HG03060 (cell line): ENCODE results near the gene FAM234B.

Experiments used
- ATAC-seq: cut with Tn5 transposase; IDR thresholded peaks from one replicate; pipeline ENCODE4 v1.9.1; 2021; ENCODE audit warnings: low read depth, moderate number of reproducible peaks; ENCODE audit not compliant: unreplicated experiment

FAM234B gene, protein sequence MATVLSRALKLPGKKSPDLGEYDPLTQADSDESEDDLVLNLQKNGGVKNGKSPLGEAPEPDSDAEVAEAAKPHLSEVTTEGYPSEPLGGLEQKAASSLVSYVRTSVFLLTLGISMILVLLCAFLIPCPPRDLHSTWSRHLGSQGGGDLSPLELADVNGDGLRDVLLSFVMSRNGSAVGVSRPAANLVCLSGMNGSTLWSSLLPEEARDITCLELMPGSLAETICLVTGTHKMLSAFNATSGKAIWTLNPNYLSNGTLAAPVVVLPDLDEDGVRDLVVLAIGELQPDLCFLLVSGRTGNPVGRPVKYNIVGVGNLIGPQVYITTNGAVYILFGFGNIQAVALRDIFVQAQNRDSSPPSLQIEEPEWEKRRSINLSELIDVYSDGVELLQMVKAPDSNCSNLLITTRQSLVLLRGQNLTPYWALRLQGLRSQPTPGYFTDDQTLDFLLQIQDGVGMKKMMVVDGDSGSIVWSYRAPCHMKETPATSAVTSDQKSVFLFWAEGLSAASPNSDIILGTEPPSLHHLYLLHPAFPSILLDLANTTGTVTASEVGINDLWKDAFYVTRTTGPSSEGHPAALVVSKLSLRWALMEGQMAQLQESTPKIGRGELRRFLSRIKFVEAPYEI

DNA sequence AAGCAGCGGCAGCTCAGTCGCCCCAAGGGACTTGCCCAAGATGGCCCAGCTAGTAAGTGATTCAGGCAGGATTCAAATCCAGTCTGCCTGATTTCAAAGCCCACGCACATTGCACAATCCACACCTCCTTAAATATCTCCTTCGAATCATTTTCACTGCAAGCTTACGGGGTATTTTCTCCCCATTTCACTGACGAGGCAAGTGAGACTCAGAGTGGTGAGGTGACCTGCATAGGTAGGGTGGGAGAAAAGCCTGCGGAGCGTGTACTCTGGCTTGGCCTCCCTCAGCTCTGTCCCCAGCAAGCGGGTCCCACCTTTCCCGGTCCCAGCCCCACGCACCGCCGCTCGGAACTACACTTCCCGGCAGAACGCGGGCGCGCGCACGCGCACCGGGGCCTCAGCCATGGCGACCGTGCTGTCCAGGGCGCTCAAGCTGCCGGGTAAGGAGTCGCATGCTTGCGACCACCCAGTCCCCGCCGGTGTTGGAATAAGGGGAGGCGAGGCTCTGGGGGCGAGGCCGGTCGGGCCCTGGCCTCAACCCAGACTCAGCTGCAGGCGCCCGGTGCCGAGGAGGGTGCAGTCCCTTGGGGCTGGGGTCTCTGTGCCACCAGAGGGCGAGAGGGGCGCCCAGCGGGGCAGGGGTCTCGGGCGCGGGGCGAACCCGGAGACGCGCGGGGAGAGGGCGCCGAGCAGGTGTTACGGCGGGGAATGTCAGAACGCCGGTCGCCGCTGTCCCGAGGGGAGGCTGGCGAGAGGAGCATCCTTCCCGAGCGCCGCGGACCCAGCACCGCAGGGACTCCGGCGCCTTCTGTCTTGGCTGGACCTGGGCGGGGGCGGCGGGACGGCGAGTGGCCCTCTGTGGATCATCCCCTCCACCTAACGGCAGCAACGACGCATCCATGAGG is at the start of gene FAM234B:
Gene FAM234B (plus strand): TSS at position 380 of the 904 bp plus-strand sequence. CDS start 23 bp downstream, at position 403.
- no peak for ATAC-seq

DNA sequence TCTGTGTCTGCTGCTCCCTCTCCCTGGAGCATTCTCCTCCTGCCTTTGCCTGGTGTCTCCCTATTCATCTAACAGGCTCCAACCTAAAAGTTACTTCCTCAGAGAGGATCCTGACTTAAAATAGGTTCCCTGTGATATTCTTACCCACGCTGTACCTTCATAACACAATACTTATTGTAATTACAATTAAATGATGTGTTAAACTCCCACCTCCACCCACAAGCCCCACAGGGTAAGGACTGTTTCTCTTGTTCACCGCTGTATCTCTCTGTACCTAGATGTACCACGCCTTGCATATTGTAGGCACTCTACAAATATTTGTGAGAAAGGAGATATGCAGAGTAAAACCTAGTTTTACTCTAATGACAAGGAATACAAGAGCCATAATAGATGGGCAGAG is 49.1 kb upstream of the FAM234B start:
- ATAC-seq: no peak

DNA sequence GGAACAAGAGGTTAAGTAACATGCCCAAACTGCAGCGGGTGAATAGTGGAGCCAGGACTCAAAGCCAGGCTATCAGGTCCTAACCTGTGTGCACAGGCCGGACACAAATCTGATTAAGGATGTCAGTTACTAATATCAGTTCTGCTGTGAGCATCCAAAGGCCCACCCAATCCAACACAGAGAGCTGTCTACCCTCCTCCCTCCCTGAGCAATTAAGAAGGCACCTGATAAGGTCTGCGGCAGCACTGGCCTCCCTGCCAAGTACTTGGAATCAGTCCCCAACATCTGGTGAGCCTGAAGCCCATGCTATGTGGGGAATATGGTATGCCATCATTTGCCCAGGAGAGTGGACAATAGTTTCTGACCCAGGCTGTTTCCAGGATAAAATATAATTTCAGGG is 48.0 kb upstream of the FAM234B start:
- ATAC-seq: no peak

DNA sequence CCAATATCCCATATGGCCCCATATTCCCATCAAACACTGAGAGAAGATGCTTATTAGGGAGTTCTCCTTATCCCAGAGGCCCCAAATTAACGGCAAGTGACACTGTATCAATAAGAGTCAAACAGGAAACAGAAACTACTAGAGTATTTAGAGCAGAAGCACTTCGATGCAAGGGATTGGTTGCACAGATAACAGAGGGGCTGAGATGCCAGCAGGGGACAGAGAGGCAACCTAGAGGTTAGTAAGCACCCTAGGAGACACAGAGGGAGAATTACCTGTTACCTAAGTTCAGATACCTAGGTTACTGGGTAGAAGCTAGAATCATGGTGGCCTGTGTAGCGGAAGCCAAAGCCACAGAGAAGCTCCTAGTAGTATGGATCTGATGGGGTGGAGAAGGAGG is 47.0 kb upstream of the FAM234B start:
- no peak for ATAC-seq

DNA sequence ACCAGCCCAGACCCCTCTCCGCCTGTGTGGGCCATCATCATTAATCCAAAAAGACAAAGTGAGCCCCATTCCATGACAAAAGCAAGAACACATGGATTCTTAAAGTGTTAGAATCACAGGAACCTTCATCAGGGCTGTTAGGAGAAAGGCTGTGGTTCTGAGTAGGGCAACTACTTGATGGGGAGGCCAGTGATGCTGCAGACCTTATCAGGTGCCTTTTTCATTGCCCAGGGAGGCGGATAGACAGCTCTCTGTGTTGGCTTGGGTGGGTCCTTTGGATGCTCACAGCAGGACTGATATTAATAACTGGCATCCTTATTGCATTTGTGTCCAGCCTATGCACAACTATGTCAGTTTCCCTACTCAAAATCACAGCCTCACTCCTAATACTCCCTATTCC is 46.4 kb upstream of the FAM234B start:
- no peak for ATAC-seq

DNA sequence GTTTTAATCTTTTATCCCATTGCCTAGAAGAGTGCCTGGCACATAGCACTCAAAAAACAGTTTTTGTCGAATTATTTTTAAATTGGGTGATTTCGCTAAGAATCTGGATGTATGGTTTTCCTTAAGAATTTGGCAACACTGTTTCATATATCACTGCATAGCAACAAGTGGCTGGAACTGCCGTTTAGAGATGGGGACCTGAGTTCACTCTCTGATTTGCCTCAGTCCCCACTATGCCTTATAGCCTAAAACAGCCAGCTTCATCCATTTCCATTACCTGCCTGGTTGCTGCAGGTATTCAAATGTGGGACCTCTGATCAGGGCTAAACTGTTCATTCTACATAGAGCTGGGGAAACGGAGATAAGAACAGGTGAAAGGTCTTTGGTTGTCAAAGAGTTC is 45.9 kb upstream of the FAM234B start:
- no peak for ATAC-seq

DNA sequence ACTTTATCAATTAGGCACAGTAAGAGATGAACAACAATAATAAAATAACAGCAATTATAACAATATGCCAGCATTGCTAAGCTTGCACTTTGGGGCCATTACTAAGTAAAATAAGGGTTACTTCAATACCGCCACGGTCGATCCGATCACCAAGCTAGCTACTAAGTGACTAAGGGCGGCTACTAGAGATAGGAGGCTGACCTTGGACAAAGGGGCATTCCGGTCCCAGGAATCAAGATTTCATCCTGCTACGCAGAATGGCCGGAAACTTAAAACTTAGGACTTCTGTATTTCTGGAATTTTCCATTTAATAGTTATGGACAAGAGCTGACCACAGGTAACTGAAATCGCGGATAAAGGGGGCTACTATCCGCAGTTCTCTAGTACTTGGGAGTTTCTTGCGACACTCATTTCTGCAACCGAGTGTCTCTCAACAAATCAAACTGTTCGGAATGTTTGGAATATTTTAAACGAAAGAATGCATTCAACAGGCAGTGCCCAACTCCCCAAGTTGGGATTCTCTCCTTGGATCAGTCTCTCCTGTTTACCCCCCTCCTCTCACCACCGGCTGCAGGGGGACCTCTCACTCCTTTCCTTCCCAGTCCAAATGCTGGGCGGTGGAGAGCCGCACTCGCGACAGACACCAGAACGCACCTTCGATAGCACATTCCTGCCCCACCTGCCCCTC is 44.8 kb upstream of the FAM234B start:
- ATAC-seq: no peak

DNA sequence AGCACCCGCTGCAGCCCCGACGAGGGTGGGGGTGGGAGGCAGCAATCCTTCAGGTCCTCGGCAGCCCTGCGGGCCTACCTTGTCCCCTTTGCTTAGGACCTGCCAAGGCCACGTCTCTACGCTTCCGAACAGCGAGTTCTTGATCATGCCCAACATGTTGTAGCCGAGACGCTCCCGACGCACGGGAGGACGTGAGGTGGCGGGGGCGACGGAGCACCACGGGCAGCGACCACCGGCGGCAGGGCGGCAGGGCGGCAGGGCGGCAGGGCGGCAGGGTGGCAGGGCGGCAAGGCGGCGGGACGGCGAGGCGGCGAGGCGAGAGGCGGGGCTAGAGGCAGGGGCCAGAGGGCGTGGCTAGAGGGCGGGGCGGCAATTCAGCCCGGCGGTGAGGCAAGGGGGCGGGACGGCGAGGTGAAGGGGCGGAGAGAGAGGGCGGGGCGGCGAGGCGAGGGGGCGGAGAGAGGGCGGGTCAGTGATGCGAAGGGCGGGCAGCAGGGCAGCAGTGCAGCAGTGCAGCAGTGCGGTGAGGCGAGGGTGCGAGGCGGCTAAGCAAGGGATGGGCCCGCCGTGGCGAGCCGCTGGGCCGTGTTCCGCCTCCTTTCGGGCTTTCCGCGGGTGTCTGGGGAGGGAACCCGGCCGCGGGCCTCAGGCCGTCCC is 44.1 kb upstream of the FAM234B start, which contains the start of gene HEBP1:
Gene HEBP1 (minus strand): TSS at position 307 of the 657 bp plus-strand sequence. CDS start 151 bp downstream, at position 156.
- no peak for ATAC-seq

DNA sequence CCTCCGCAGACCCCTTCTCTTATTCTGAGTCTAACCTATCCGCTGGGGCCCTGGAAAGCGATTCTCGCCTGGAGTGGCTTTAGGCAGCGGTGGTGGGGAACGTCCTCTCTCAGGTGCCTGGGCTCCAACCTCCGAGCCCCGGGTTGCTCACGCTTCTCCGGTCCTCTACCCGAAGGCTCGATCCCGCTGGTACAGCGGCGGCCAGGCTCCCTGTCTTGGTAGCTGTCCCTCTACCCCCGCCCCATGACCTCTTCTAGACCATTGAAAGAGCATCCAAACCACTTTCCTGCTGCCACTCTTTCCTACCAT is 43.6 kb upstream of the FAM234B start:
- ATAC-seq: no peak

DNA sequence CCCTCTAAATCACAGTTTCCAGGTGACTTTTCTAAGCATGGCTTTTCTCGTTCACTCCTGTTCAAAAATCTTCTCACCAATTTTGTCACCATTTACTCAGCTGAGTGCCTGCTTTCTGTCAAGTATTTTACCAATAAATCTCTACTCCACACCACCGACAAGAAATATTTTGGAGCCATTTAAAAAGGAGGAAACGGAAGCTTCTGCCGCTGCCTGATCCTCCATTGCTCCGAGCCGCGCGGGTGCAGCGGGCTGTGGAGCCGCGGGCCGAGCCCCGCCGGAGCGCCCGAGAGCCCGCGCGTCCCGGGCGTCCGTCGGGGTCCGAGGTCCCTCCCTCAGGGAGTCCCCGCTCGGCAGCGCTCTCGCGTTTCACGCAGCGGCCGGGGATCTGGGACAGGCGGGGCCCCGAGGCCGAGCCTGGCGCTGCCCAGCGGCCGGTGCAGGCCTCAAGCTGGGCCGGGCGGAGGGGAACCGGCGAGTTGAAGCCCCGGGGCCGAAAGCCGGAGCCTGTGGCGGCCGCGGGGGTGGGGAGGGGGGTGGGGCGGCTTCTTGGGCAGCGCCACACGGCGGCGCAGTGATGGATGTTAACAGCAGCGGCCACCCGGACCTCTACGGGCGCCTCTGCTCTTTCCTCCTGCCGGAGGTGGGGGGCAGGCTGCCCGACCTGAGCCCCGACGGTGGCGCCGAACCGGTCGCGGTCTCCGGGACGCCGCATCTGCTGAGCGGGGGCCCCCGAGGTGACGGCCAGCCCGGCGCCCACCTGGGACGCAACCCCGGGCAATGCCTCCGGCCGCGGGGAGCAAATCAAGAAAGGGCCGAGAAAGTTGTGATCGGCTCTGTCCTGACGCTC is 43.0 kb upstream of the FAM234B start:
- ATAC-seq: no peak

DNA sequence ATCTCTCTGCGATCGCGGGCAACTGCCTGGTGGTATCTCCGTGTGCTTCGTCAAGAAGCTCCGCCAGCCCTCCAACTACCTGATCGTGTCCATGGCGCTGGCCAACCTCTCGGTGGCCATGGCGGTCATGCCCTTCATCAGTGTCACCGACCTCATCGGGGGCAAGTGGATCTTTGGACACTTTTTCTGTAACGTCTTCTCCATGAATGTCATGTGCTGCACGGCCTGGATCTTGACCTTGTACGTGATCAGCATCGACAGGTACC is 42.5 kb upstream of the FAM234B start:
- no peak for ATAC-seq

DNA sequence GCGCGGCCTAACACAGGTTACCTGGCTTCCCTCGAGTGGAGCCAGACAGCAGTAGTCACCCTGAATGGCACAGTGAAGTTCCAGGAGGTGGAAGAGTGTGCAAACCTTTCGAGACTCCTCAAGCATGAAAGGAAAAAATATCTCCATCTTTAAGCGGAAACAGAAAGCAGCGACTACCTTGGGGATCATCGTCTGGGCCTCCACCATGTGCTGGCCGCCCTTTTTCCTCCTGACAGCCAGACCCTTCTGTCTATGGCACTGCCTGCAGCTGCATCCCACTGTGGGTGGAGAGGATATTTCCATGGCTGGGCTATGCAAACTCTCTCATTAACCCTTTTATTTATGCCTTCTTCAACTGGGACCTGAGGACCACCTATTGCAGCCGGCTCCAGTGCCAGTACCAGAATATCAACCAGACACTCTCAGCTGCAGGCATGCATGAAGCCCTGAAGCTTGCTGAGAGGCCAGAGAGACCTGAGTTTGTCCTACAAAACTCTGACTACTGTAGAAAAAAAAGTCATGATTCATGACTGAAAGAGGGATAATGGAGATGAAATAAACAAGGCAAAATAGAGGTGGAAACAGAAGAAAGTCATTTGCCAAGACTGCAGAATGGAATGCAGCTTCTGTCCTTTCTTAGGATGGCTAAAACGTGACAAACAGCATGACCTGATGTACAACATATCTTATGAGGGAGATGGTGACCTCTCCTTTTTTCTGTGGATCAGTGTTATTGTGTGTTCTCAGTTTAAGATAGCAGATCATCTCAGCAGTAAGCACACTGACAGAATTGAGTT is 41.7 kb upstream of the FAM234B start:
- ATAC-seq: no peak

DNA sequence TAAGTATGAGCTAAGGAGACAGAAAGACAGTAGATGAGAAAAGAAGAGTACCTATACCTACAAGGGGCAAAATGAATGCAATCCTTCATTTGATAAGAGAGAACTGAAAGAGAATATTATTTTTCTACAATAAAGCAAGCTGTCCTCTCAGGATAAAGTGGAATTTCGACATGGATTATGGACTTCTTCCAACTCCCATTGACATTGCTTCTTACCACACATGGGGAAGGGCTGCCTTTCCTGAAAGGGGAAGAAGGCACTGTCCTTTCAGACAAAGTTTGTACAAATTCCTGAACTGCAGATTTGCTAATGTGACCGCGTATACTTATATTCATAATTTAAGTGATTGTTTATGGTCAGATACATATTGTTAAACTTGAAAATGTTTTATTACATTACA is 39.8 kb upstream of the FAM234B start:
- no peak for ATAC-seq

DNA sequence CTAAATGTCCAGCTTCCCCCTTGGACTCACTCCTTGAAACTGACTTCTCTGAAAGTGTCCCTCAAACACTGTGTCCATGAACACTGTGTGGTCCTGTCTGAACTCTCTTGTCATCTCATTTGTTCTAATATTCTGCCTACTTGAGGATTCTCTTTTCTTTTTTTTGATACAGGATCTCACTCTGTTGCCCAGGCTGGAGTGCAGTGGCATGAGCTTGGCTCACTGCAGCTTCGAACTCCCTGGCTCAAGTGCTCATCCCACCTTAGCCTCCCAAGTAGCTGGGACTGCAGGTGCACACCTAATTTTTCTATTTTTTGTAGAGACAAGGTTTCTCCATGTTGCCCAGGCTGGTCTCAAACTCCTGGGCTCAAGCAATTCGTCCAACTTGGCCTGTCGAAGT is 39.2 kb upstream of the FAM234B start:
- no peak for ATAC-seq

DNA sequence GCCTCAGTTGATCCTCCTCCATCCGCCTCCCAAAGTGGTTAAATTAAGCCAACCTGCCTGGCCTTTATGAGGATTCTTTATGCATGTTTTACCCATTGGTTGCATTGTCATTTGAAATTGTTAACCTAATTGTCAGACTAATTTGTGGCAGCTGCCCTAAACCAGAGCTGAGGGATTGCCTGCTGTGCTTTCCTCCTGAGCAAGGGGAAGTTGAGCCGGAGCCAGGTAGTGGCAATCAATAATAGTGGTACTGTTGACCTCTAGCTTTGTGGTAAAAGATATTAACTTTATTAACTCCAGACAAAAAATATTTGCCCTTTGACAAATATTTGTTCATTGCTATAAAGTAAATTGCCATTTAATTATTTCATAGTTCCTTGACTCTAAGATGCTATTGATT is 38.5 kb upstream of the FAM234B start:
- no peak for ATAC-seq

DNA sequence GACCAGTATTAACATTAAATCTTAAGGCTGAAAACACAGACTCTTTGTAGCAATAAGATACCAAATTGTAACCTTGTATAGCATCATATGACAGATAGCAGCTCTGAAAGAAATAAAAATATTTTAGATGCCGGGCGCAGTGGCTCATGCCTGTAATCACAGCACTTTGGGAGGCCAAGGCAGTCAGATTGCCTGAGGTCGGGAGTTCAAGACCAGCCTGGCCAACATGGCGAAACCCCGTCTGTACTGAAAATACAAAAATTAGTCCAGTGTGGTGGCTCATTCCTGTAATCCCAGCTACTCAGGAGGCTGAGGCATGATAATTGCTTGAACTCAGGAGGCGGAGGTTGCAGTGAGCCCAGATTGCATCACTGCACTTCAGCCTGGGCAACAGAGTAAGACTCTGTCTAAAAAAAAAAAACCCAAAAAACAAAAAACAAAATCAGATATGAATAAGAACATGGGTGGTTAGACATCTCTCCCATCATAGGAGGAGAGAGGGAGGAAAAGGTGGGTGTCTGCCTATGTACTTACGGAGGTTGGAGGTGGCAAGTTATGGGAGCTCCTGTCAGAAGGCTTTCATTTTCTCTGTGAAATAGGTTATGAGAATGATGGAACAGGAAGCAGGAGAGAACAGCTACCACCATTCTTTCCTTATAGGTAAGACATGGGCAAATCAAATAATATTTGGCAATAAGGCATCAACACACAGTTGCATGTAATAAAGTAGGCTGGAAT is 36.5 kb upstream of the FAM234B start:
- no peak for ATAC-seq

DNA sequence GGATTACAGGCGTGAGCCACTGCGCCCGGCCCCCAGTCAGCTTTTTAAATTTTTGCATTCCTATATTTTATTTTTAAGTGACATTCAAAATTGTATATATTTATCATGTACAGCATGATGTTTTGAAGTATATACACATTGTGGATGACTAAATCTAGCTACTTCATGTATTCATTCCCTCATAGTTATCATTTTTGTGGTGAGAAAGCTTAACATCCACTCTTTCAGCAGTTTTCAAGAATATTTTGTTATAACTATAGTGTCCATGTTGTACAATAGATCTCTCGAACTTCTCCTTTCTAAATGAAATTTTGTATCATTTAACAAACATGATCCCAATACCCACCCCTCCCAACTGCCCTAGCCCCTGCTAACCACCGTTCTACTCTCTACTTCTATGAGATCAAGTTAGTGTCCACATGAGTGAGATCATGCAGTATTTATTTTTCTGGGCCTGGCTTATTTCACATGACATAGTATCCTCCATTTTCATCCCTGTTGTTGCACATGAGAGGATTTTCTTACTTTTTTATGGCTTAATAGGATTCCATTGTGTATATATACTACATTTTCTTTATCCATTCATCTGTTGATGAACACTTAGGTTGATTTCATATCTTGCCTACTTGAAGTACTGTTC is 35.3 kb upstream of the FAM234B start:
- ATAC-seq: no peak

DNA sequence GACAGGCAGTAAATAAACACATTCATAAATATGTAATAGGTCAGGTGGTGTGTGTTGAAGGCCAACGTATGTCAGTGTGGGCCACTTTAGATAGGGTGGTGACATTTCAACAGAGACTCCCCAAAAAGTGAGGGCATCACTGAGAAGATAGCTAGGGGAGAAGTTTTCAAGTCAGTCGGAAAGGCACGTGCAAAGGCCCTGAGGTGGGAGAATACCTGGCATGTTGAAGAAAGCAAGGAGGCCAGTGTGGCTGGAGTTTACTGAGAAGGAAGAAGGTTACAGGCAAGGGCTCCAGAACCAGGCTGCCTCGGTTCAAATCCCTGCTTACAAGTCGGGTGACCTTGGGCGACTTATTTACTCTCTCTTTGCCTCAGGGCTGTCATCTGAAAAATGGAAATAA is 33.1 kb upstream of the FAM234B start:
- no peak for ATAC-seq
